M059J (cell line): Measurements from ENCODE around the gene HOXC12. TPM values are rescaled to one million over a fixed set of nuclear protein-coding genes. Genes with fewer than 3 reads are reported as not detected.

ENCODE experiments used
- DNase-seq: peaks from one replicate; pipeline ENCODE4 v3.0.0-alpha.2; 2012; ENCODE audit warnings: low read depth
- total RNA-seq: library from RNA; depleted of rRNA; stranded (reverse); fragments of >200 nt; shearing (Covaris generic); gene quantifications from 2 replicates; pipeline ENCODE4 v1.2.3, GENCODE V29; 2014; rRNA removed

HOXC12 gene
- total RNA-seq, 1 experiment from 2014 or later: not detected

- no peak for DNase-seq
Measured at GRCh38 chr12:54007538-54008259, 53.0 kb downstream of the HOXC12 start.

- DNase-seq: no peak
Measured at GRCh38 chr12:54008260-54008552, 53.5 kb downstream of the HOXC12 start.

Other genes with a start within 250 kb of the HOXC12 start
- 28.3 and 47.3 TPM in 2 replicates for gene CALCOCO1, start 227.5 kb upstream of the HOXC12 start, total RNA-seq
- gene CISTR, start 202.9 kb upstream of the HOXC12 start, total RNA-seq: not detected in 2 replicates
- gene HOXC13, start 16.1 kb upstream of the HOXC12 start, total RNA-seq: 27.8 and 31.2 TPM in 2 replicates
- 1.7 and 1.9 TPM in 2 replicates for gene HOXC11, start 18.2 kb downstream of the HOXC12 start, total RNA-seq
- 5.0 and 7.4 TPM in 2 replicates for gene HOTAIR, start 20.1 kb downstream of the HOXC12 start, total RNA-seq
- gene HOXC10, start 30.2 kb downstream of the HOXC12 start, total RNA-seq: 15.0 and 15.3 TPM in 2 replicates
- gene HOXC9, start 45.3 kb downstream of the HOXC12 start, total RNA-seq: 4.9 and 5.7 TPM in 2 replicates
- gene HOXC8, start 54.1 kb downstream of the HOXC12 start, total RNA-seq: 0.84 and 1.2 TPM in 2 replicates
- gene HOXC6, start 73.5 kb downstream of the HOXC12 start, total RNA-seq: 2.5 and 5.2 TPM in 2 replicates
- 0.25 TPM in 1 of 2 replicates, not detected in the other for gene HOXC5, start 78.1 kb downstream of the HOXC12 start, total RNA-seq
- gene HOXC4, start 98.9 kb downstream of the HOXC12 start, total RNA-seq: 1.9 and 4.3 TPM in 2 replicates
- 36.9 and 38.2 TPM in 2 replicates for gene SMUG1, start 234.1 kb downstream of the HOXC12 start, total RNA-seq